Gastrocnemius medialis (tissue), 4 donors: ENCODE measurements around the gene RPAP2. TPM values are rescaled to one million over a fixed set of nuclear protein-coding genes. Genes with fewer than 3 reads are reported as not detected.

Experiments
- ATAC-seq, 2 donors: fragments of 150-250 bp; one replicate each; pipeline ENCODE4 v1.9.1; 2016
- DNase-seq, 2 donors: peaks; one replicate each; pipeline ENCODE4 v3.0.0-alpha.2; 2019
- H3K27ac ChIP-seq, 4 donors: fragments of 200-600 bp; sonication (generic); 1 replicate in 1 of 4; 2 replicates in 3 of 4; pipeline ENCODE4 v1.5.1; 2016 to 2018; ENCODE audit warnings: mild to moderate bottlenecking in 2 of 4, moderate library complexity in 1 of 4
- H3K27me3 ChIP-seq, 3 donors: fragments of 200-600 bp; sonication (generic) in 2 of 3; 1 replicate in 1 of 3; 2 replicates in 2 of 3; pipeline versions ENCODE4 v1.5.1 to v1.6.0; 2016 to 2019; ENCODE audit warnings: mild to moderate bottlenecking in 1 of 3, moderate library complexity in 1 of 3
- H3K36me3 ChIP-seq, 2 donors: fragments of 200-600 bp; sonication (generic) in 1 of 2; one replicate each; pipeline ENCODE4 v1.5.1; 2017 to 2018
- H3K4me1 ChIP-seq, 2 donors: fragments of 200-600 bp; sonication (generic) in 1 of 2; one replicate each; pipeline ENCODE4 v1.5.1; 2016 to 2017; ENCODE audit warnings: mild to moderate bottlenecking in 2 of 2
- H3K4me3 ChIP-seq, 4 donors: fragments of 200-600 bp; sonication (generic) in 3 of 4; 1 replicate in 1 of 4; 2 replicates in 3 of 4; pipeline ENCODE4 v1.5.1; 2016 to 2019; ENCODE audit warnings: mild to moderate bottlenecking in 2 of 4
- H3K9me3 ChIP-seq, 3 donors: fragments of 200-600 bp; sonication (generic) in 2 of 3; 1 replicate in 1 of 3; 2 replicates in 2 of 3; pipeline ENCODE4 v1.5.1; 2016 to 2019
- CTCF ChIP-seq, 5 experiments: fragments of 450-650 bp in 3 of 5; fragments of 200-600 bp in 2 of 5; sonication (generic) in 2 of 5; IDR thresholded peaks in 4 of 5; conservative IDR thresholded peaks in 1 of 5; 1 replicate in 4 of 5; 2 replicates in 1 of 5; pipeline ENCODE4 v1.5.1; 2016 to 2019; ENCODE audit warnings: antibody characterized with exemption in 5 of 5, mild to moderate bottlenecking in 3 of 5, moderate library complexity in 3 of 5
- POLR2A ChIP-seq, 2 donors: fragments of 450-650 bp; IDR thresholded peaks; one replicate each; pipeline ENCODE4 v1.6.1; 2017; ENCODE audit warnings: antibody characterized with exemption in 2 of 2, mild to moderate bottlenecking in 2 of 2, moderate library complexity in 2 of 2
- in situ Hi-C, 4 donors: fragments of 200-750 bp; cut with MboI; loops; one replicate each; pipeline versions ENCODE4 v1.15.0 to v1.8.0; 2017; ENCODE audit warnings: low sequenced_read_pairs in 4 of 4
- intact Hi-C: fragments of 100-400 bp; cut with DNase I; formaldehyde crosslinking; loops from one replicate; pipeline ENCODE4 v1.15.1; 2023; ENCODE audit warnings: low total_unique reads
- total RNA-seq, 4 donors: library from RNA; depleted of rRNA; stranded (reverse); fragments of >200 nt; gene quantifications; one replicate each; pipeline versions ENCODE4 v1.1.0 to v1.2.3, GENCODE V29; 2016

Gene RPAP2
- total RNA-seq, 4 donors from 2014 or later = 11.4 to 19.1 (median 14.7) TPM

DNA sequence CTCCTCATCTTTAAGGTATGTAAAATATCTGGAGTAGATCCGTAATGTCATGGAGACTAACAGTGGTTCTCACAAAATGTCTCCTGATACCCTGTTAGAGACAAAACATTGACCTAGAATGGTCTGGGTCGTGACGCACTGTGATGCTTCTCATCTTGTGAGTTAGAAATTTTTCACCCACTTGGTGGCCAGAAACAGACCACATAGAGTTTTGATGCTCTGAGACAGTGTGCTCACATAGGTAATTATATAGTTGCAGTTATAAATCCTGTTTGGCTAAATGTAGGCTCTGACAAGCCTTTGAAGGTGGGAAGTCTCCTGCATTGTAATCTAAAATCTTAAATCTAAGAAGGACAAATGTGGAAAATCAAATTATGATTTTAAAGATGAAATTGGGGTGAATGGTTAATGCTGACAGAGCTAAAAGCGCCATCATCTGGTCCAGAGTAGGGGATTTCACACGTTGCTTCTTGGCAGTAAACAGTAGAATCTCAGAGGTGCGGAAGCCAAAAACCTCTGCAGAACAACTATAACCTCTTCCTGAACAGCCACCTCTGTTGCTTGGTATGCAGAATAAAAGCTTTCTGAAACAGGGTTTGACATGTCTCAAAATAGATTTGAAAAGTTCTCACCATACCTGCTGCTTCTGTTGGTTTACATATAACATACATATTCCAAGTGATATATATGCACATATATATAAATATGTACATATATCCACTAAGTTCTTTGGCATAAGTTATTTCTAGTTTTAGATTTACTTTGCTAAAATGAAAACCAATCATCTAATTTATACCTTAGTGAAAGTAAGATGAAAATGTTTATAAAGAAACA lies 17.1 kb downstream of the RPAP2 start:
- in situ Hi-C loops (loop anchor here in 3 of 4 donors (25.0 kb wide), 2 partner anchors 296 to 496 kb away; no protein-coding TSS in a partner anchor), intact Hi-C loops (no loop called here)

GRCh38 chr1:92317836-92318493 lies 19.1 kb downstream of the RPAP2 start:
- H3K27ac ChIP-seq = no peak overlapping the region
- no peak for TF ChIP-seq POLR2A (IDR thresholded peaks at IDR 0.05)
- no peak for TF ChIP-seq CTCF (IDR thresholded peaks at IDR 0.05 in 4 of 5, conservative IDR thresholded peaks at IDR 0.05 in 1 of 5)
- ATAC-seq (no peak), DNase-seq (no peak)
- in situ Hi-C loops = loop anchor here in 3 of 4 donors (25.0 kb wide), 2 partner anchors 294 to 494 kb away; no protein-coding TSS in a partner anchor
- H3K27me3 ChIP-seq = no peaks in the 10 kb centered on the region
- H3K9me3 ChIP-seq = no peaks in the 10 kb centered on the region
- peaks cover 0 to 22% of the 10 kb centered on the region in 2 donors for H3K36me3 ChIP-seq
- H3K4me3 ChIP-seq = no peak overlapping the region
- H3K4me1 ChIP-seq = no peaks in the 10 kb centered on the region
- intact Hi-C loops = no loop called here

More for the DNA sequence above, 17.1 kb downstream of the RPAP2 start:
- DNase-seq (no peak), ATAC-seq (no peak)
- H3K36me3 ChIP-seq = peaks cover 0 to 22% of the 10 kb centered on the region in 2 donors
- H3K4me3 ChIP-seq = no peak overlapping the region
- H3K4me1 ChIP-seq = no peaks in the 10 kb centered on the region
- H3K9me3 ChIP-seq = no peaks in the 10 kb centered on the region
- no peaks in the 10 kb centered on the region for H3K27me3 ChIP-seq
- no peak overlapping the region for H3K27ac ChIP-seq
- no peak for TF ChIP-seq CTCF (IDR thresholded peaks at IDR 0.05 in 4 of 5, conservative IDR thresholded peaks at IDR 0.05 in 1 of 5)
- no peak for TF ChIP-seq POLR2A (IDR thresholded peaks at IDR 0.05)

DNA sequence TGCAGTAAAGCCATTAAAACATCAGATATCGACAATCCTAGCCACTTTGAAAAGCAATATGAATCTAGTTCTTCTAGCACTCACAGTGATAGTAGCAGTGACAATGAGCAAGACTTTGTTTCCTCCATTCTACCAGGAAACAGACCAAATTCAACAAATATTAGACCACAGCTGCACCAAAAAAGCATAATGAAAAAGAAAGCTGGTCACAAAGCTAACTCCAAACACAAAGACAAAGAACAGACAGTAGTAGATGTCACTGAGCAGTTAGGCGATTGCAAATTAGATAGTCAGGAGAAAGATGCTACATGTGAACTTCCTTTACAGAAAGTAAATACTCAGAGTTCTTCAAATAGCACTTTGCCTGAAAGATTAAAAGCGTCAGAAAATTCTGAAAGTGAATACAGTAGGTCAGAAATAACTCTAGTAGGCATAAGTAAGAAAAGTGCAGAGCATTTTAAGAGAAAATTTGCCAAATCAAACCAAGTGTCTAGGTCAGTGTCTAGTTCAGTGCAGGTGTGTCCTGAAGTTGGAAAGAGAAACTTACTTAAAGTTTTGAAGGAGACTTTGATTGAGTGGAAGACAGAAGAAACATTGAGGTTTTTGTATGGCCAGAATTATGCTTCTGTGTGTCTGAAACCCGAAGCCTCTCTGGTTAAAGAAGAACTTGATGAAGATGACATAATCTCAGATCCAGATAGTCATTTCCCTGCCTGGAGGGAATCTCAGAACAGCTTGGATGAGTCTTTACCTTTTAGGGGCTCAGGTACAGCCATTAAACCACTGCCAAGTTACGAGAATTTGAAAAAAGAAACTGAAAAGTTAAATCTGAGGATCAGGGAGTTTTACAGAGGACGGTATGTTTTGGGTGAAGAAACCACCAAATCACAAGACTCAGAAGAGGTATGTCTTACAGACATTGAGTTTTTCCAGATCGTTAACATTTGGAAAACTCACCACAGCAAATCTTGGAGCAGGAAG lies 24.9 kb downstream of the RPAP2 start:
- Histone ChIP-seq H3K4me1 (no peaks in the 10 kb centered on the region), H3K9me3 (no peaks in the 10 kb centered on the region), H3K27me3 (no peaks in the 10 kb centered on the region), H3K36me3 (peaks cover 7 to 47% of the 10 kb centered on the region in 2 donors), H3K27ac (no peak overlapping the region), H3K4me3 (no peak overlapping the region)
- no peak for DNase-seq
- in situ Hi-C loops (loop anchor here in 3 of 4 donors (25.0 kb wide), 2 partner anchors 289 to 489 kb away; no protein-coding TSS in a partner anchor), intact Hi-C loops (no loop called here)
- TF ChIP-seq POLR2A (IDR thresholded peaks at IDR 0.05) (no peak), CTCF (IDR thresholded peaks at IDR 0.05 in 4 of 5, conservative IDR thresholded peaks at IDR 0.05 in 1 of 5) (no peak)
- ATAC-seq = no peak

GRCh38 chr1:92324784-92325183 lies 25.9 kb downstream of the RPAP2 start:
- ATAC-seq (no peak), DNase-seq (no peak)
- in situ Hi-C loops (loop anchor here in 3 of 4 donors (25.0 kb wide), 2 partner anchors 288 to 488 kb away; no protein-coding TSS in a partner anchor), intact Hi-C loops (no loop called here)
- H3K4me1 ChIP-seq = no peaks in the 10 kb centered on the region
- no peak overlapping the region for H3K4me3 ChIP-seq
- no peaks in the 10 kb centered on the region for H3K27me3 ChIP-seq
- TF ChIP-seq POLR2A (IDR thresholded peaks at IDR 0.05) = no peak
- TF ChIP-seq CTCF (IDR thresholded peaks at IDR 0.05 in 4 of 5, conservative IDR thresholded peaks at IDR 0.05 in 1 of 5) = no peak
- H3K27ac ChIP-seq = no peak overlapping the region
- H3K9me3 ChIP-seq = no peaks in the 10 kb centered on the region
- peaks cover 7 to 47% of the 10 kb centered on the region in 2 donors for H3K36me3 ChIP-seq
